ENCODE results near the gene ANKRD13A. TPM values are rescaled to one million over a fixed set of nuclear protein-coding genes. Genes with fewer than 3 reads are reported as not detected.

ANKRD13A gene
- total and polyA plus RNA-seq, 5 donors, result 9.6 to 24.7 (median 21.1) TPM

- intact Hi-C loops (cut with DNase I), result no loop called here
- H3K4me1 ChIP-seq (ENCODE audit: control insufficient read depth, insufficient read depth, low read length), result no peaks in the 10 kb centered on the region
- DNase-seq (no peak), ATAC-seq (peak; percentile 30)
- no peaks in the 10 kb centered on the region for H3K9me3 ChIP-seq (ENCODE audit: control insufficient read depth, low read length)
- no peaks in the 10 kb centered on the region for H3K27me3 ChIP-seq (ENCODE audit: control insufficient read depth, insufficient read depth)
- 82% methylated on average over 5 of the region's 5 CpGs for WGBS
- no peak overlapping the region for H3K4me3 ChIP-seq (ENCODE audit: low read length)
- no peak overlapping the region for H3K27ac ChIP-seq (ENCODE audit: low read length)
Observed at GRCh38 chr12:110088936-110089335, 89.7 kb downstream of the ANKRD13A start.

Other genes with a start within 250 kb of the ANKRD13A start
- 1 to 10 TPM; 1.1 to 1.4 (median 1.2) TPM for gene TRPV4, start 166.0 kb upstream of the ANKRD13A start, total RNA-seq
- gene TRPV4, start 166.0 kb upstream of the ANKRD13A start, polyA plus RNA-seq, result 0.57 TPM
- 10 to 100 TPM; 20.5 to 26.8 (median 22.3) TPM for gene GLTP, start 118.9 kb upstream of the ANKRD13A start, total RNA-seq
- 20.7 TPM for gene GLTP, start 118.9 kb upstream of the ANKRD13A start, polyA plus RNA-seq
- gene TCHP, start 99.2 kb upstream of the ANKRD13A start, total RNA-seq, result 10 to 100 TPM in 3 of 4 donors, 1 to 10 TPM in 1; 7.1 to 13.5 (median 10.3) TPM
- gene TCHP, start 99.2 kb upstream of the ANKRD13A start, polyA plus RNA-seq, result 10.1 TPM
- 10 to 100 TPM; 31.7 to 44.6 (median 35.8) TPM for gene GIT2, start 3.1 kb upstream of the ANKRD13A start, total RNA-seq
- gene GIT2, start 3.1 kb upstream of the ANKRD13A start, polyA plus RNA-seq, result 17.9 TPM
- gene C12orf76, start 49.1 kb downstream of the ANKRD13A start, total RNA-seq, result 1 to 10 TPM; 5.7 to 6.8 (median 6.7) TPM
- gene C12orf76, start 49.1 kb downstream of the ANKRD13A start, polyA plus RNA-seq, result 7.0 TPM
- 10 to 100 TPM in 3 of 4 donors, 1 to 10 TPM in 1; 9.6 to 14.9 (median 11.6) TPM for gene IFT81, start 124.9 kb downstream of the ANKRD13A start, total RNA-seq
- gene IFT81, start 124.9 kb downstream of the ANKRD13A start, polyA plus RNA-seq, result 7.6 TPM